CD4-positive, alpha-beta T cell treated with Interleukin-4 for 4 hours (primary cell): Measurements from ENCODE around the gene ECHS1.

Source experiments
- DNase-seq: peaks from one replicate; pipeline ENCODE4 v3.0.0-alpha.2; 2020

Gene ECHS1

GRCh38 chr10:133357285-133358161 is 15.6 kb downstream of the ECHS1 start, which contains the start of gene FUOM:
Gene FUOM (minus strand): TSS chr10:133358019. CDS start chr10:133358007, 12 bp downstream.
- peak; percentile 61 for DNase-seq

DNA sequence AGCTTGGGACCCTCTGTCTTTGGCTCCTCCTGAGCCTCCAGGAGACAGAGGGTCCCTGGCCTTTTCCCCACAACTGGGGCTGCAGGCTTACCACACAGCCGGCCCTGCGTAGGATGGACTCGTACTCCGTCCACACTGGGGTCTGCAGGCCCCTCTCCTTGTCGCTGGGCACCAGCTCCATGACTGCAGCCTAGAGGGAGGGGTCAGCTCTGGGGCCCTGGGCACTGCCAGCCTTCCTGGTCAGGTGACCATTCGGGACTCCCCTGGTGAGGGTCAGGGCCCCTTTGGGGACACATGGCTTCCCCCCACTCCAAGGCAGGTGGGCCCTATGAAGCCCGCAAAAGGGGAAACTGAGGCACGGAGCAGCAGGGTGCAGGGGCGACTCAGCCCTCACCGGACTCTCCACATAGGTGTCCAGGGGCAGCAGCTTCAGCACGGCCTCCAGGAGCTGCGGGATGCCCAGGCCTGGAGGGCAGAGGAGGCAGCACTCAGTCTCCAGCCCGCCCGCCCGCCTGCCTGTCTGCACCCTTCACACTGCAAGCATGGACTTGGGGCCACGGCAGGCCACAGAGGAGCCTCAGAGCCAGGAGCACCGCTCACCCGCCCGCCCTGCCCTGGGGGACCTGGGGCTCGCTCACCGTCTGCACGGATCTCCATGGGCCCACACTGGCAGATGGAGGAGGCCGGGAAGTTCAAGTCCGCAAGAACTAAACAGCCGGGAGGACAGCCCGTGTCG is 16.4 kb downstream of the ECHS1 start:
- no peak for DNase-seq

DNA sequence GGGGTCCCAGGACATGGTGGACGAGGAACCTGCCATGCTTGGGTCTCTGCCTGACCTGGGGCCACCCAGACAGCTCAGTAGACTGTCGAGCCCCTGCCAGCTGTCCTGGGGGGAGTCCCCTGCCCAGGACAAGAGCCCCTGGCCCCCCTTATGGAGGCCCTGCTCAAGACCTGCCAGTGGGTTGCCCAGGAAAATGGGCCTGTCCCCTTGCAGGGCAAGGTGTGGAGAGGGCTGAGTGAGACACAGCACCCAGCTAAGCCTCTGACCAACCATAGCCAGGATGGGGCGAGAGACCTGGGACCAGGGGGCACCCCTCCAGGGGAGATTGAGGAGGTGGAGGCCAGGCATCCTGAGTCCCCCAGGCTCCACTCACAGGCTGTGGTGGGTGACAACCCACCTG is 17.2 kb downstream of the ECHS1 start:
- DNase-seq: no peak

DNA sequence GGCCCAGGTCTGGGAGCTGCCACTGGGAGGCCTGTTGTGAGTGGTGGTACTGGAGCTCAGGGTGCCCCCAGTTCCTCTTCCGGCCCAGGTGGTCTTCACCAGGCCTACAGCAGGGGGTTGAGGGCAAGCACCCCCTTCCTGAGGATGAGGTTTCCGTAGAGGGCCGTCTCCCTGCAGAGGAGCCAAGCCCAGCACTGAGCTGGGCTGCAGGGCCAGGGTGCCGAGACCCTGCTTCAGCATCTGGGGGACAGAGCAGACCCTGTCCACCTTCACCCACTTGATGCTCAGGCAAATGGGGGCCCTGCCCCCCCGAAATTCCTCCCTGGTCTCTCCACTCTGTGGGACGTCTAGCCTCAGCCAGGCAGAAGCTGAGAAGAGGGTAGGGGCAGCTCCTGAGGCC is 17.9 kb downstream of the ECHS1 start:
- no peak for DNase-seq

DNA sequence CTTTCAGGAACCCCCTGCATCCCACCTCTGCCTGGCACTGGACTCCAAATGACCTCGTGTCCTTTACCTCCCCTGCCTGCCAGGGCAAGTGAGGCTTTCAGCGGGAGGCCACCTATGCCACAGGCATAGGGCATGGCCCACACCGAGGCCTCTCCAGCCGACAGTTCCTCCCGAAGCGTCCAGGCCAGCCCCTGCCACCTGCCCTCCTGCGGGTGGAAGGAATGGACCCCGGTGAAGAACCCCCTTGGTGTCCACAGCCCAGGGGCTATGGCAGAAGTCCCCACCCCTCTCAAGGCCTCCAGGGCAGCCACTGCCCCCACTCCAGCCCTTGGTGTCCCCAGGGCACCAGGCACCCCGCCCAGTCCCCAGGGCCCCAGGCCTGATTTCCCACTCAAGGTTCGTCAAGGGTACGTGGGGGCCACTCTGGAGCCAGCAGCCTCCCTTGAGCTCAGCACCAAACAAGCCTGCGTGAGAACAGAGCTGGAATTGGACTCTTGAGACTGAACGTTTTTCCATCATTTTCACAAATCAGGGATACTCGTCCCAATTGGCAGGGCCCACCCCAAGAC is 18.4 kb downstream of the ECHS1 start:
- no peak for DNase-seq

DNA sequence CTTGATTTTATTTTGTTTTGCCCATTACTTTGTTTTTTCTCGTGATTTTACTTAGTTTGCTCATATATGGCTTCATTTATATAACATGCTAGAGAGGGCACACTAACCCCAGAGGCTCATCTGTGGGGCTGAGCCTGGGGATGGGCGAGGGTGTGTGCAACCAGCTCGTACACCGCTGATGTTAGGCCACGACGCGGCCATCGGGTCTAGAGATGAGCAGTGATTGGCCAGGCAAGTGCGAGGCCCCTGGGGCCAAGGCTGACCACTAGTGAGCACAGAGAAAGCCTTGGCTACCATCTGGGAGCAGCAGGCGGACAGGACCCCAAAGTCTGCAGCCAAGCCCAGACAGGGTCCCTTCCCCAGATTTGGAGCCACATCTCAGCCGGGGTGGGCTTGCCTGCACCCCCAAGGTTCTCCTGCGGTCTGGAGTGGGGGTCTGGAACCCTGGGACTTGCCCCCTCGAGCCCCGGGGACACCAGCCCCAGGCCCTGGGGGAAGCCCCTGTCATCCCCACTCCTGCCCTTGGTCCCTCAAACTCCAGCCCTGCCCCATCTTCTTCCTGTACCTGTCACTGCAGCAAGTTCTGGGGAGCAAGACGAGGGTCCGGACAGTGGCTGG is 19.1 kb downstream of the ECHS1 start:
- DNase-seq: no peak

DNA sequence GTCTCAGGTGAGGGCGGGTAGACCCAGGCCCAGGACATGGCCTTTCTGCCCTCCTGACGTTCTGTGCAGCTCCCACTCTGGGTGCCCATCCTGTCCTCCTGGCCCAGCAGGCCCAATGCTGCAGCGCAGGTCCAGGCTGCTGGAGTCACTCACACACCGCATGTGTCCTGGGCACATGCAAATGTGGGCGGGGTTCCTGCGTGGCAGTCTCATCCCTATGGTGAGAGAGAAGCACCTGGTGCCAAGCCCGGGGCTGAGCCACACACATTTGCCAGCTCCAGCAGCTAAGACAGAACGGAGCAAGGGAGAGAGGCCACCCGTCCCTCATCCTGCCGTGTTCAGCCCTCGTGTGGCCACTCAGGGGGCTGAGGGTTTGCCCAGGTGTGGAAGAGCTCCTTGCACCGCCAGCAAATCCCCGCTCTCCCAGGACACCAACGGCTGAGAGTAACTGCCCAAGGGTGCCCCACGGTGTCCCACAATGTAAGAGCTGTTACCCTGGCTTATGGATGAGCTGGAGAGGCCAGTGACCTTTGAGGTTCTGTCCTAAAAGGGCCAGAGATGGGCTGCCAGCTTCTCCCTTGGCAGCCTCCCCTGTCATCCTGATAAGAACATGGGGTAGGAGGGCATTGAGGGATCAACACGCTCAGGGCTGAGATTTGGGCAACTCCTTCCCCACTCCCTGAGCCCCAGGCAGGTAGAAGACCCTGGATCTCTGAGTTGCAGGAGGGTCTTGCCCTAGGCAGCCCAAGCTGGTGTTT is 19.8 kb downstream of the ECHS1 start:
- DNase-seq: no peak

DNA sequence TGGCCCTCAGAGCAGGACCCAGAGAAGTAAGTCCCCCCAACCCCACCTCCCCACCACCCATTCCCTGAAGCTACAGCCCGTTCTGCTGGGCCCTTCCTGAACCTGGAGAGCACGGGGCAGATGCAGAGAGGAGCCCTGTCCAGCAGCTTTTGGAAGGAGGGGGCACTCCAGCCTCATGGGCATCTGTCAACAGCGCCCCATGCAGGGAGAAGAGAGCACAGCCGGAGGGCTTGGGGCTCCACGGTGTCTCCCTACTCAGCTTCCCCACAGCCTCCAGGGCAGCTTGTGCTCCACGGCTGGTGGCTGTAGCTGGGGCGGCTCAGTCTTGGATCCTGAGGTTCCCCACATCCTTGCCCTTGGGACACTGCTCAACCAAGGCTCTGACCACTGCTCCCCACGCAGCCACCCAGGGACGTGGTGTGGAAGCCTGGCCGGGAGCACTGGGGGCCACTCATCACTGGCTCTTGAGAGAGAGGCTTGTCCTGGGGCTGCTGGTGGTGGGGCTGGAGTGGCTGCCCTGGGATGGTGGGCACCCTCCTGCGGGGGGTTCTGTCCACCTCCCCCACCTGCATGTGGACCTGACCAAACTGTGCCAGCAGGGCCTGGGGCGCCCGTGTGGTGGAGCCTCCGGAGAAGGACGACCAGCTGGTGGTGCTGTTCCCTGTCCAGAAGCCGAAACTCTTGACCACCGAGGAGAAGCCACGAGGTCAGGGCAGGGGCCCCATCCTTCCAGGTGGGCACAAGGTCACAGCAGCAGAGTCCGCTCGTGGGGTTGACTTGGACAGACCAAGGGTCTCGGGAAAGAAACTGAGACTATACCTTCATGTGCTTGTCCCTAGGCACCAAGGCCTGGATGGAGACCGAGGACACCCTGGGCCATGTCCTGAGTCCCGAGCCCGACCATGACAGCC is 21.5 kb downstream of the ECHS1 start:
- no peak for DNase-seq

- no peak for DNase-seq
These were observed 22.2 kb downstream of the ECHS1 start for GRCh38 chr10:133350950-133351329.

DNA sequence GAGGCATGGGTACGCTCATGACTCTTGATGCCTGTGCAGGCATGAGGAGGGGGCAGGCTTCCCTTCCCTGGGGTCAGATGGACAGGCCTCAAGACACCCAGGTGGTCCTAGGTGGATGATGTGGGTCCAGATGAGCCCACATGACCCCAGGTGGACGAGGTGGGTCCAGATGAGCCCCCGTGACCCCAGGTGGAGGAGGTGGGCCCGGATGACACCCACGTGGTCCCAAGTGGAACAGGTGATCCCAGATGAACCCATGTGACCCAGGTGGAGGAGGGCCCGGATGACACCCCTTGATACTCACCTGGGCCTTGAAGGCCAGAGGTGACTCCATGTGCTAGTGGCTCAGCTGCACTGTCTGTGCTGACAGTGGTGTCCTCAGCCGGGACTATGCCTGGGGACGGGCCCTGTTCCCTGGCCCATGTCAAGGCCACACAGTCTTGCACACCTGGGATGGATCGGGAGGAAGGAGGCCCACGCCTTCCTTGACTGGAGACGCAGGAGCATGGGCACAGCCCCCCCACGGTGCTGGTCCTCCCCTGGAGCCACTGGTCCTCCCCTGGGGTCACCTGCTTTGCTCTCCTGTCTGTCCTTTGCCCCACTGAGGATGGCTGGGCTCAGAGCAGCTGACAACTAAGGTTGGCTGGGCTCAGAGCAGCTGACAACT is 22.7 kb downstream of the ECHS1 start:
- DNase-seq: no peak

DNA sequence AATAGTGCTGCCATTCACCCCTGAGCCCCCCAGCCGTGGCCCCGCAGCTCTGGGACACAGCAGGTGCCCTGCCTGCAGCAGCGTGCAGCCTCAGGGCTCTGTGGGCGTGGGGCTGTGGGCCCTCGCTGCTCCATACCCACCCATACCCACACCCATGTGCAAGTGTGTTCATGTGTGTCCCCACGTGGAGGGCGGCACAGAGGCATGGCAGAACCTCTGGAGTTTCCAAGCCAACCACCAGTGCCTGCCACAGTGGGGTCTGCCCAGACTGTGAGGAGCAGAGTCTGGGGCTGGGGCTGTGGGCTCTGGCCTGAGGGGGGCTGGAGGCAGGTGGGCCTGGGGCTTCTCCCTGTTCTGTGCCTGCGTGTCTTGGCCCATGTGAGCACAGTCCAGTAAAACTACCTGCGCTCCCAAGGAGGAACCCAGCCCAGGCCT is 23.6 kb downstream of the ECHS1 start:
- DNase-seq: no peak

GRCh38 chr10:133349160-133349568 is 24.0 kb downstream of the ECHS1 start:
- no peak for DNase-seq

GRCh38 chr10:133347710-133348517 is 25.2 kb downstream of the ECHS1 start:
- no peak for DNase-seq

DNA sequence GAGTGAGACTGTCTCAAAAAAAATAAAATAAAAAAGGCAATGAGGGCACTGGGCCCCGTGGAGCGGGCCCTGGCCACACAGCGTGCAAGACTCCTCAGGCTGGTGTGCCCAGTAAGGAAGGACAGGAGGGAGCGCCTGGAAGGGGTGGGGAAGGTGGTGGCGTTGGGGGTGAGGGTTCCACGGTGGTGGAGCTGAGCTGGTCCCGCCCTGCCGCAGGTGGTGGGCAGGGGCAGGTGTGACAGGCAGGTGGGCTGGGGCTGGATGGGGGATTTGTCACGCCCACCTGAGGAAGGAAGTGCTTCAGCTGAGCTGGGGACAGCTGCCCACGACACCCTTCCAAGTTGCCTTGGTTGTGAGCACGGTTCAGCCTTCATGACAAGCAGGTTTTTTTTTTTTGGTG is 26.7 kb downstream of the ECHS1 start:
- no peak for DNase-seq

GRCh38 chr10:133344236-133344635 is 28.9 kb downstream of the ECHS1 start:
- no peak for DNase-seq

- no peak for DNase-seq
These were observed 29.6 kb downstream of the ECHS1 start for GRCh38 chr10:133343558-133343957.

DNA sequence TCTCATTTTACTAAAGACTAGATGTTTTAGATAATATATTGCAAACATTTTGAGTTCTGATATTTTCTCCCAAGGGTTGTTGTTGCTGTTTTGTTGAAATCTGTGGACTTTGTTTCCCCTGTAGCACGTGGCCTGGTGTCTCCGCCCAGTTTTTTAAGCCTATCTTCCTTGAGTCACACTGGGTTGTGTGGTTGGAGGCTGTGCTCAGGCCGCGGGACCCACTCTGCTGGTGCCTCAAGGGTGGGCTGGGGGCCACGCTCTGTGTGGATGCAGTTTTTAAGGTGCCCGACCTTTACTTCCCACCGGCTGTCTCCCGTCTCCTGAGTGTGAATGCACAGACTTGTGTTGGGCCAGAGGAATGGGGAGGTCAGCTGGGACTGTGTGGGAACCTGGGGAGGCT is 30.2 kb downstream of the ECHS1 start:
- no peak for DNase-seq

DNA sequence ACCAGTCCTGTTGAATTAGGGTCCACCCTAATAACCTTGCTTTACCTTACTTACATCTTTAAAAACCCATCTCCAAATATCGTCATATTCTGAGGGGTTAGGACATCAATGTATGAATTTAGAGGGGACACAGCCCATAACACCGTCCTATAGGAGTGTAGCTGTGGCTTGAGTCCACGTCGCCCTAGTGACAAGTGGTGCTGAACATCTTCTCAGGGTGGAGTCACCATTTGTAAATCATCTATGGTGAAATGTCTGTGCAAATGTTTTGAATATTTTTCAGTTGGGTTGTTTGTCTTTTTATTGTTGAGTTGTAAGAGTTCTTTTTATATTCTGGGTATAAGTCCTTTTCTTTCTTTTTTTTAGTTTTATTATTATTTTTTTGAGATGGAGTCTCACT is 31.2 kb downstream of the ECHS1 start:
- no peak for DNase-seq

GRCh38 chr10:133339708-133340380 is 33.3 kb downstream of the ECHS1 start:
- DNase-seq: no peak
